A172 (cell line): ENCODE results near the gene PUSL1. TPM values are rescaled to one million over a fixed set of nuclear protein-coding genes. Genes with fewer than 3 reads are reported as not detected.
"Not testable (repeated sequence)": the region's sequence is repeated elsewhere in the genome, so short reads cannot be mapped to it uniquely, and the experiment has no call there.

Experiments used
- DNase-seq: peaks from one replicate; pipeline ENCODE4 v3.0.0-alpha.2; 2015; ENCODE audit warnings: low spot score
- total RNA-seq: library from RNA; depleted of rRNA; stranded (reverse); fragments of >200 nt; shearing (Covaris generic); gene quantifications from 2 replicates; pipeline ENCODE4 v1.2.3, GENCODE V29; 2014

The PUSL1 gene
- total RNA-seq, 1 experiment from 2014 or later: 15.6 TPM

DNA sequence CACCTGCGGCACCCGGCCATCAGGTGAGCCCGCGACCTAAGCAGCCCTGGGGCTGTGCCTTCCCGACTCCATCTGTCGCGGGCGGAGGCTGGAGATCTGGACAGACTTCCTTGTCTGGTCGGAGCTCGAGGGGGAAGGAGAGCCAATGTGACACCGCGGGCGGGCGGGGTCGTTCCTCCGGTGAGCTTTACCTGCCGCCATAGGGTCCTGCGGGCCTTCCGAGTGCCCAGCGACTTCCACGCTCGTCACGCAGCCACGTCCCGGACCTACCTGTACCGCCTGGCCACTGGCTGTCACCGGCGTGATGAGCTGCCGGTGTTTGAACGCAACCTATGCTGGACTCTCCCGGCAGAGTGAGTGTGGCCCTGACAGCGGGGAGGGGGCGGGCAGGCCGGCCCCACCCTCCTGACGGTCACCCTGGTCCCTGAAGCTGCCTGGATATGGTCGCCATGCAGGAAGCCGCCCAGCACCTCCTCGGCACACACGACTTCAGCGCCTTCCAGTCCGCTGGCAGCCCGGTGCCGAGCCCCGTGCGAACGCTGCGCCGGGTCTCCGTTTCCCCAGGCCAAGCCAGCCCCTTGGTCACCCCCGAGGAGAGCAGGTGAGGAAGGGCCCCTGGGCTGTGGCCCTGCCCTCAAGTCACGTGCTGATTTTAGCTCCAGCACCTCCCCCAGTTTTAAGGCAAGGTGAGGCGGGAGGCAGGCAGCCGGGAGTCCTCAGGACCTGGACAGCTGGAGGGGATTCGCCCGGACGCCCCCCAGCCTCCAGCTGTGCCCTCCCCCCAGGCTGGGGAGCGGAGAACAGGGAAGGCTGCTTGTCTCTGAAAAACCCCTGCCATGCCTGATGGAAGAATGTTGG, 1.1 kb downstream of the PUSL1 start:
- DNase-seq: no peak

DNA sequence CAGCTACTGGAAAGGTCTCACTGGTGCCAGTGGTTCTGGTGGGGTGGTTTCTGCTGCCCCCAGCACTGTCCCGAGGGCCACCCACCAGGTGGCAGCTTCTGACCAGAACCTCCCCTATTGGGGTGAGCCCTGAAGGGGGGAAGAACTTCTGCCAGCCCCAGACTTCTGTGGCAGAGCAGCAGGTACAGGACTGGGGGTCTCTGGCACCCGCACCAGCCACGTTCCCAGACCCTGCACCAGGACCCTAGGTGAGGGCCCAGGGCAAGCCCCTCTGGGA, 1.6 kb downstream of the PUSL1 start:
- no peak for DNase-seq

GRCh38 chr1:1310476-1311053, 2.2 kb downstream of the PUSL1 start:
- DNase-seq: no peak

- DNase-seq: no peak
These were observed 3.0 kb downstream of the PUSL1 start for GRCh38 chr1:1311107-1312104.

- no peak for DNase-seq
These were observed 4.3 kb downstream of the PUSL1 start for GRCh38 chr1:1312450-1313314.

DNA sequence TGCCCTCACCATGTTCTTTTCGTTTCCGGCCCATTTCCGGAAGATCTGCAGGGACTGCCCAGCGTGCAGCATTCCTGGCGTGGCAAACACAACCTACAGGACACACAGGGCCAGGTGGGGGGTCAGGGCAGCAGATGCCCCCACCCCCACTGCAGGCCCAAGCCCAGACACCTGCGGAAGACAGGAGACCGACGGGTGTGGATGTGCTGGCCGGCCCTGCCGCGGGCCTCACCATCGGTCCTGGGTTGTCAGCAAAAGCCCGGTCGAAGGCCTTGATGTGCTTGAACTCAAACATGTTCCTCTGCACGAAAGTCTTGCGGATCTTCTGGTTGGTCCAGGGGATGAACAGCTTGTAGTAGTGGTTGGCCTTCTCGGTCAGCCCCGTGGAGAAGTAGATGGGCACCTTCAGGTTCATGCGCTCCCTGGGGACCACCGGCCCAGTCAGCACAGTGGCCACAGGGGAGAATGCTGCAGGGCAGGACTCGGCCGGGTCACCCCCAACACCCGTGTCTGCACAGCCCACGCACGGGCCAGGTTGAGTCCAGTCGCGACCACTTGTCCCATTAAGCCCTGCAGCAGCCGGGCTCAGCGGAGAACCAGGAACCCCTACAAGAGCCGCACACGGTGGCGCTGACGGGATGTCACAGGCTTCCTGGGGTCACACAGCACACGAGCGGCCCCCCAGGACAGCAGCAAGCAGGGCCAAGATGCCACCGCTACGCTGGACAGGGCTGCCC, 5.3 kb downstream of the PUSL1 start:
- no peak for DNase-seq

GRCh38 chr1:1314237-1314586, 5.8 kb downstream of the PUSL1 start:
- DNase-seq: no peak

GRCh38 chr1:1314678-1315335, 6.4 kb downstream of the PUSL1 start:
- no peak for DNase-seq

DNA sequence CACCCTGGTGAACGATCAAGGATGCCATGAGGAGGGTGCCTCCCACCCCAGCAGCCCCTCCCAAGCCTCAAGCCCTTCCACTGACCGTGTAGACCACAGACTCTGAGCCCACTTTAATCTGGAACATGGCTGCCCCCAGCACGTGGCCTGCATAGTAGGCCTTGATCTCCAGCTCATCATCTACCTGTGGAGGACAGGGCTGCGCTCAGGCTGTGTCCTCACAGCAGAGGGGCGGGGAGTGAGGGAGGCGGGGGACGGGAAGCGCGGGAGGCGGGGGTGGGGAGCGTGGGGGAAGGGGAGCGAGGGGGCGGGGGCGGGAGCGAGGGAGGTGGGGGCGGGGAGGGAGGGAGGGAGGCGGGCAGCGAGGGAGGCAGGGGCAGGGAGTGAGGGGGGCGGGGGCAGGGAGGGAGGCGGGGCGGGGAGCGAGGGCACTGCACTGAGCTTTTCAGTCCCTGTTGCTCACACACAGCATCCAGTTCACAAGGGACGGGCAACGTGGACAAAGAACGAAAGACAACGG, 7.1 kb downstream of the PUSL1 start:
- no peak for DNase-seq

- not testable (repeated sequence) for DNase-seq
These were observed 7.8 kb downstream of the PUSL1 start for GRCh38 chr1:1316199-1316598.

GRCh38 chr1:1317420-1317819, 9.0 kb downstream of the PUSL1 start:
- DNase-seq: no peak

DNA sequence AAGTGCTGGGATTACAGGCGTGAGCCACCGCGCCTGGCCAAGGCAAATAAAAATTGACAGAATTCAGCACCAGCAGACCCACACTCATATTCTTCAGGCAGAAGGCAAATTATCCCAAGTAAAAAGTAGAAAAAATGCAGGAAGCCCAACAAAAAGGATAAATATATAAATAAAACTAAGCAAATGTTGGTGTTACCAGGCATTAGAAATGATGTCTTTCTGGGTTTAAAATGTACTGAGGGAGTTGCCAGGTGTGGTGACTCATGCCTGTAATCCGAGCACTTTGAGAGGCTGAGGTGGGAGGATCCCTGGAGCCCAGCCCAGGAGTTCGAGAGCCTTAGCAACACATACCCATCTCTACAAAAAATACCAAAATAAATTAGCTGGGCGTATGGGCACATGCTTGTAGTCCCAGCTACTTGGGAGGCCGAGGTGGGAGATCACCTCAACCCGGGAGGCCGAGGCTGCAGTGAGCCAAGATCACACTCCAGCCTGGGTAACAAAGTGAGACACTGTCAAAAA, 9.8 kb downstream of the PUSL1 start:
- peak; percentile 87 for DNase-seq

DNA sequence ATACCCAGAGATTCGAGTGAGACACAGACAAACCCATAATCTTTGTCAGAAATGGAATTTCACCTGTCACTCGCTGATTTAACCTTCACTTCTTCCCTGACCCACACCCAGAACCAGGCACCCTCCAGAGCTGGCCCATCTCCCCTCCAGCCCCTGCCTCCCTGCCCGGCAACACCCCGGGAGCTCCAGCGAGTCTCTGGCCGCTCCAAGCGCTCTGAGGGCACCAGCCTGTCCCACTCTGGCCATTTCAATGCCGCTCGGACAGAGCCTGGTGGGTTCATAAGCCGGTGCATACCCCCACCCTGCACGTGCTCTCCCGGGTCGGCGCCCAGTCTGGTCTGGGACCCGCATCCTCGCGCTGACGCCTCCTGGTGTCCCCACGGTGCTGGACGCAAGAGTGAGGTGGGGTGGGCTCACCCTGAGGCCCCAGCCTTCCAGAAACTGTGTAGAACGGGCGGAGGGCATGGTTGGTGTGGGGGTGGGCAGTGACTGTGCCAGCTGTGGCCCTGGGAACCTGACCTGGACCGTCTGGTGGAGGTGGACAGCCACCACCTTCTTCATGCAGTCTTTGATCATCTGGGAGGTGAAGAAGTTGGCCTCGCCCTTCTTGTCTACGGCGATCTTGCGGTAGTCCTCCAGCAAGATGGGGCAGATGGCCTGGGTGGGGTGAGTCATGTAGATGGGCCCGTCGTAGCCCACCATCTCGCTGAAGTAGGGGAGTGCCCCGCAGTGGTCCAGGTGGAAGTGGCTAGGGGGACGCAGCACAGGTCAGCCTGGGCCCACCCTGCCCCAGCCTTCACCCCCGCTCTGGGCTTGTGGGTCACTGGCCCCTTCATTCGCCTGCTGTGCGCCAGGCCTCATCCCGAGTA, 10.6 kb downstream of the PUSL1 start:
- no peak for DNase-seq

- DNase-seq: no peak
These were observed 11.2 kb downstream of the PUSL1 start for GRCh38 chr1:1319646-1319941.

- no peak for DNase-seq
These were observed 12.5 kb downstream of the PUSL1 start for GRCh38 chr1:1320666-1321448.

DNA sequence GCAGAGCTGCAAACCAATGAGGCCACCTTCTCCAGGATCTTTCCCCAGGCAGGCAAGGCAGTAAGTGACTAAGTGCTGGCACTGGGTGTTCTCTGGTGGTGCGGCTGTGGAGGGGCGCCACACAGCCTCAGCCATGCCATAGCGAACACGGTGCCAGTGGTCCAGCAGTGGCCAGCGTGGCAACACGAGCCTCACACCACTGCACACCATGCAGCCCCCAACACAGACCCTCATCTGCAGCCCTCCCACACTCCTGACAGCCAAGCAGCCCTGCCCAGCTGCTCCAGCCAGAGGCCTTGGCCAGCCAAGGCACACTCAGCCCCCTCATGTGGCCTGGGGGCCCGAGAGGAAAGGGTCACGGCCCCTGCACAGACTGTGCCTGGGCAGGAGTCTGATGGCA, 13.1 kb downstream of the PUSL1 start:
- DNase-seq: no peak

- no peak for DNase-seq
These were observed 14.0 kb downstream of the PUSL1 start for GRCh38 chr1:1322418-1322817.

GRCh38 chr1:1322952-1323351, 14.6 kb downstream of the PUSL1 start:
- no peak for DNase-seq
